ENCODE results near the gene ASTN2. TPM values are rescaled to one million over a fixed set of nuclear protein-coding genes. Genes with fewer than 3 reads are reported as not detected.

Gene ASTN2
- total and polyA plus RNA-seq, 7 donors, result 0.60 to 7.5 (median 2.2) TPM

- intact Hi-C loops (cut with DNase I), result no loop called here
- no peaks in the 10 kb centered on the region for H3K4me1 ChIP-seq
- H3K9me3 ChIP-seq, result peaks cover 0 to 4% (median 0%) of the 10 kb centered on the region in 4 donors
- 49 to 79% methylated on average over 7 of the region's 7 CpGs for WGBS, 2 donors
- H3K27me3 ChIP-seq, result no peaks in the 10 kb centered on the region
- no peak overlapping the region for H3K4me3 ChIP-seq
- DNase-seq, result no peak
- H3K27ac ChIP-seq, result no peak overlapping the region
- TF ChIP-seq, protein P1, sequence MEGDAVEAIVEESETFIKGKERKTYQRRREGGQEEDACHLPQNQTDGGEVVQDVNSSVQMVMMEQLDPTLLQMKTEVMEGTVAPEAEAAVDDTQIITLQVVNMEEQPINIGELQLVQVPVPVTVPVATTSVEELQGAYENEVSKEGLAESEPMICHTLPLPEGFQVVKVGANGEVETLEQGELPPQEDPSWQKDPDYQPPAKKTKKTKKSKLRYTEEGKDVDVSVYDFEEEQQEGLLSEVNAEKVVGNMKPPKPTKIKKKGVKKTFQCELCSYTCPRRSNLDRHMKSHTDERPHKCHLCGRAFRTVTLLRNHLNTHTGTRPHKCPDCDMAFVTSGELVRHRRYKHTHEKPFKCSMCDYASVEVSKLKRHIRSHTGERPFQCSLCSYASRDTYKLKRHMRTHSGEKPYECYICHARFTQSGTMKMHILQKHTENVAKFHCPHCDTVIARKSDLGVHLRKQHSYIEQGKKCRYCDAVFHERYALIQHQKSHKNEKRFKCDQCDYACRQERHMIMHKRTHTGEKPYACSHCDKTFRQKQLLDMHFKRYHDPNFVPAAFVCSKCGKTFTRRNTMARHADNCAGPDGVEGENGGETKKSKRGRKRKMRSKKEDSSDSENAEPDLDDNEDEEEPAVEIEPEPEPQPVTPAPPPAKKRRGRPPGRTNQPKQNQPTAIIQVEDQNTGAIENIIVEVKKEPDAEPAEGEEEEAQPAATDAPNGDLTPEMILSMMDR (IDR thresholded peaks at IDR 0.05), result no peak
- TF ChIP-seq POLR2AphosphoS5 (IDR thresholded peaks at IDR 0.05) (no peak), POLR2A (IDR thresholded peaks at IDR 0.05) (no peak), EP300 (IDR thresholded peaks at IDR 0.05) (no peak)
- H3K36me3 ChIP-seq, result no peaks in the 10 kb centered on the region
Measured at GRCh38 chr9:116757030-116757429, 657.8 kb downstream of the ASTN2 start.

- Histone ChIP-seq H3K27ac (no peak overlapping the region), H3K27me3 (no peaks in the 10 kb centered on the region), H3K9me3 (peaks cover 0 to 4% (median 0%) of the 10 kb centered on the region in 4 donors), H3K4me3 (no peak overlapping the region), H3K4me1 (no peaks in the 10 kb centered on the region), H3K36me3 (no peaks in the 10 kb centered on the region)
- intact Hi-C loops (cut with DNase I), result no loop called here
- no peak for DNase-seq
- TF ChIP-seq, protein P1 (IDR thresholded peaks at IDR 0.05), result no peak
- TF ChIP-seq POLR2AphosphoS5 (IDR thresholded peaks at IDR 0.05), result no peak
- no peak for TF ChIP-seq EP300 (IDR thresholded peaks at IDR 0.05)
- no peak for TF ChIP-seq POLR2A (IDR thresholded peaks at IDR 0.05)
- WGBS, 2 donors, result 67 to 77% methylated on average over 1 of the region's 1 CpG
Measured at GRCh38 chr9:116753389-116753788, 661.5 kb downstream of the ASTN2 start.

DNA sequence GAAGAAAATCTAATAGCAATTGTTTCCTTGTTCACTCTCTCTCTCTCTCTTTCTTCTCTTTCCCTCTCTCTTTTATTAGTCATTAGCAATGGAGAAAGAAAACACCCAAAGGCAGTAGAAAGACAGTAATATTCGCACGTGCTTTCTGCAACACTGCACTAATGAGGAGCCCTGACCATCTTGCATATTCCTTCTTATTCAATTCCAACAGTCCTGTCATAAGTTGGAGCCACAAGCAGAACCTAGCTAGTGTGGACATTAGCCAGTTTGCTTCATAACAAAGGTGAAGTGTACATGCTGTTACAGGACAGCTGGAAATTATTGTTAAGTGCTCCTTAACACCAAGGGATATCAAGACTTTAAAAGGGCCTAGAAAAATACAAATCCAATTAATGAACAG, 664.3 kb downstream of the ASTN2 start:
- no peaks in the 10 kb centered on the region for H3K36me3 ChIP-seq
- H3K27ac ChIP-seq, result no peak overlapping the region
- peaks cover 0 to under 1% (median 0%) of the 10 kb centered on the region in 4 donors for H3K9me3 ChIP-seq
- no peaks in the 10 kb centered on the region for H3K27me3 ChIP-seq
- no peak overlapping the region for H3K4me3 ChIP-seq
- DNase-seq, result no peak
- WGBS, 2 donors, result 69 to 94% methylated on average over 2 of the region's 2 CpGs
- H3K4me1 ChIP-seq, result no peaks in the 10 kb centered on the region
- intact Hi-C loops (cut with DNase I), result no loop called here
- TF ChIP-seq POLR2AphosphoS5 (IDR thresholded peaks at IDR 0.05), result no peak
- TF ChIP-seq POLR2A (IDR thresholded peaks at IDR 0.05), result no peak
- no peak for TF ChIP-seq EP300 (IDR thresholded peaks at IDR 0.05)
- TF ChIP-seq, protein P1 (IDR thresholded peaks at IDR 0.05), result no peak

DNA sequence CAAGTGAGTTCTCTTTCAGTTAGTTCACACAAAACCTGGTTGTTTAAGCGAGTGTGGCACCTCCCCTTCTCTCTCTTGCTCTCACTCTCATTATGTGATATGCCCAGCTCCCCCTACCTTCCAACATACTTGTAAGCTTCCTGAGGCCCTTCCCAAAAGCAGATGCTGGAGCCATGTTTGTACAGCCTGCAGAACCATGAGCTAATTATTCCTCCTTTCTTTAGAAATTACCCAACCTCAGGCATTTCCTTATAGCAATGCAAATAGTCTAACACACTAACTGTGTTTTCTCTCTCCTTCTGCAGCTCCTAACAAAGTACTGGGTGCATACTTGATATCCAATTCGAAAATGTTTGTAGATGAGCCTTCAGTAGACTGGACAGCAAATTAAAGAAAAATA, 665.1 kb downstream of the ASTN2 start:
- WGBS, 2 donors, result 69 to 79% methylated on average over 2 of the region's 2 CpGs
- H3K4me1 ChIP-seq, result no peaks in the 10 kb centered on the region
- H3K4me3 ChIP-seq, result no peak overlapping the region
- DNase-seq, result no peak
- H3K27me3 ChIP-seq, result no peaks in the 10 kb centered on the region
- H3K36me3 ChIP-seq, result no peaks in the 10 kb centered on the region
- H3K27ac ChIP-seq, result no peak overlapping the region
- TF ChIP-seq POLR2A (IDR thresholded peaks at IDR 0.05) (no peak), EP300 (IDR thresholded peaks at IDR 0.05) (no peak), POLR2AphosphoS5 (IDR thresholded peaks at IDR 0.05) (no peak)
- TF ChIP-seq, protein P1 (IDR thresholded peaks at IDR 0.05), result no peak
- H3K9me3 ChIP-seq, result no peaks in the 10 kb centered on the region
- intact Hi-C loops (cut with DNase I), result no loop called here

DNA sequence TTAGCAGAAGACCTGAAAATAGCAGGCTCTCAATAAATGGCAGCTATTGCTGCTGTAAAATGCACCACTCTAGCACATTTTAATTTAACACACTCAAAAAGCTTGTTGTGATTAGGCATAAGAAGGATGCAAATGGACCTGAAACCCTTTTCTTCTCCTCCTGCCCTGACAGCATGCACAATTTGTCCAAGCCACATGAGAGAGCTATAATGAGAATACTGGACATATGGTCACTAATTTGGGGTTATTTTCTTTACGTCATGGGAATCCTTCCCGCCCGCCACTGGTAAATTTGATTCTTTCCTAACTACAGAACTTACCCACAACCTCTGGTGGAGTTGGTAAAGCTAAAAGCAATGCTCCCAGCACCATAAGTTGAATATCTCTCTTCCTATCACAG, 665.7 kb downstream of the ASTN2 start:
- H3K9me3 ChIP-seq, result no peaks in the 10 kb centered on the region
- DNase-seq, result no peak
- H3K4me1 ChIP-seq, result no peaks in the 10 kb centered on the region
- no peaks in the 10 kb centered on the region for H3K27me3 ChIP-seq
- H3K4me3 ChIP-seq, result no peak overlapping the region
- no peaks in the 10 kb centered on the region for H3K36me3 ChIP-seq
- no peak overlapping the region for H3K27ac ChIP-seq
- 96 to 97% methylated on average over 3 of the region's 3 CpGs for WGBS, 2 donors
- intact Hi-C loops (cut with DNase I), result no loop called here
- TF ChIP-seq, protein P1 (IDR thresholded peaks at IDR 0.05), result no peak
- TF ChIP-seq POLR2AphosphoS5 (IDR thresholded peaks at IDR 0.05) (no peak), EP300 (IDR thresholded peaks at IDR 0.05) (no peak), POLR2A (IDR thresholded peaks at IDR 0.05) (no peak)

Data from sigmoid colon (tissue), 7 donors.